ENCODE measurements around the gene CASQ2.

The CASQ2 gene

DNA sequence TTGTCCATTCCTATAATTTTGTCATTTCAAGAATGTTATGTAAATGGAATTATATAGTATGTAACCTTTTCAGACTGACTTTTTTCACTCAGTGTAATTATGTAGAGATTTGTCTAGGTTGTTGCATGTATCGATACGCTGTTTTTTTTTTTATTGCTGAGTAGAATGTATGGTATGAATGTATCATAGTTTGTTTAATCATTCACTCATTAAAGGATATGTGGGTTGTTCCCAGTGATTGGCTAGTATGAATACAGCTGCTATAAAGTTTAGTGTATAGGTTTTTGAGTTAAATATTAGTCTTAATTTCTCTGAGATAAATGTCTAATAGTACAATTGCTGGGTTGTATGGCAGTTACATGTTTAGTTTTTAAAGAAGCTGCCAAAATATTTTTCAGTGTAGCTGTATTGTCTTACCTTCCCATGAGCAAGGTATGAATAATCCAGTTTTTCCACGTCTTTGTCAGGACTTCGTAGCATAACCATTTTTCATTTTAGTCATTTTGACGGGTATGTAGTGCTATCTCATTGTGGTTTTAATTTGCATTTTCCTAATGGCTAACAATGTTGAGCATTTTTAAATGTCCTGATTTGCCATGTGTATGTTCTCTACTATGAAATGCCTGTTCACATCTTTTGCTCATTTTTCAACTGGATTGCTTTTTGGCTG is 22.4 kb downstream of the CASQ2 start:
- intact Hi-C loops (cut with DNase I; ENCODE audit: low total_unique reads) = no loop called here
- H3K27me3 ChIP-seq = no peaks in the 10 kb centered on the region
- peaks cover 0 to 29% (median 11%) of the 10 kb centered on the region in 4 donors for H3K4me1 ChIP-seq
- no peaks in the 10 kb centered on the region for H3K9me3 ChIP-seq
- peaks cover 0 to 10% (median 0%) of the 10 kb centered on the region in 3 donors for H3K36me3 ChIP-seq
- H3K4me3 ChIP-seq = no peak overlapping the region
- H3K27ac ChIP-seq = no peak overlapping the region
- TF ChIP-seq, protein P1, sequence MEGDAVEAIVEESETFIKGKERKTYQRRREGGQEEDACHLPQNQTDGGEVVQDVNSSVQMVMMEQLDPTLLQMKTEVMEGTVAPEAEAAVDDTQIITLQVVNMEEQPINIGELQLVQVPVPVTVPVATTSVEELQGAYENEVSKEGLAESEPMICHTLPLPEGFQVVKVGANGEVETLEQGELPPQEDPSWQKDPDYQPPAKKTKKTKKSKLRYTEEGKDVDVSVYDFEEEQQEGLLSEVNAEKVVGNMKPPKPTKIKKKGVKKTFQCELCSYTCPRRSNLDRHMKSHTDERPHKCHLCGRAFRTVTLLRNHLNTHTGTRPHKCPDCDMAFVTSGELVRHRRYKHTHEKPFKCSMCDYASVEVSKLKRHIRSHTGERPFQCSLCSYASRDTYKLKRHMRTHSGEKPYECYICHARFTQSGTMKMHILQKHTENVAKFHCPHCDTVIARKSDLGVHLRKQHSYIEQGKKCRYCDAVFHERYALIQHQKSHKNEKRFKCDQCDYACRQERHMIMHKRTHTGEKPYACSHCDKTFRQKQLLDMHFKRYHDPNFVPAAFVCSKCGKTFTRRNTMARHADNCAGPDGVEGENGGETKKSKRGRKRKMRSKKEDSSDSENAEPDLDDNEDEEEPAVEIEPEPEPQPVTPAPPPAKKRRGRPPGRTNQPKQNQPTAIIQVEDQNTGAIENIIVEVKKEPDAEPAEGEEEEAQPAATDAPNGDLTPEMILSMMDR (IDR thresholded peaks at IDR 0.05) = no peak
- DNase-seq = no peak

GRCh38 chr1:115744646-115745275 is 23.8 kb downstream of the CASQ2 start:
- Histone ChIP-seq H3K9me3 (no peaks in the 10 kb centered on the region), H3K27me3 (no peaks in the 10 kb centered on the region), H3K27ac (no peak overlapping the region), H3K4me1 (peaks cover 0 to 21% (median 8%) of the 10 kb centered on the region in 4 donors), H3K36me3 (peaks cover 0 to 15% (median 6%) of the 10 kb centered on the region in 3 donors), H3K4me3 (no peak overlapping the region)
- intact Hi-C loops (cut with DNase I; ENCODE audit: low total_unique reads) = no loop called here
- TF ChIP-seq, protein P1 (IDR thresholded peaks at IDR 0.05) = no peak
- DNase-seq = no peak

DNA sequence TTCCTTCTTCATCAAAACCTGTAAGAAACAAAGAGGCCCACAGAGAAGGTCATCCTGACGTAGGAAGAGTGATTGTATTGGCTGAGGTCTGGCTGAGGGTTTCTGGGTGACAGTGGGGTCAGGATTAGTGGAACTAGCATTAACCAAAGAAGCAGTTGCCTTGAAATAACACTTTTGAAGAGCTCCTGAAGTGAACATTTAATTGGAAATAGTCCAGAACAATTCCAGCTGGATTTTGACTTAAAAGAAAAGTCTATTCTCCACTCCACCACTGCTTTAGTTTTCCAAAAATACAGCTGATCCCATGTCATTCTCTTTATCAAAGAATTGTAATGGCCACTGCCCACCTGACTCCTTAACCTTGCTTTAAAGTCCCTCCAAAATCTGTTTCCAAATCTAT is 27.7 kb downstream of the CASQ2 start:
- intact Hi-C loops (cut with DNase I; ENCODE audit: low total_unique reads) = no loop called here
- Histone ChIP-seq H3K4me3 (no peak overlapping the region), H3K27ac (no peak overlapping the region), H3K4me1 (no peaks in the 10 kb centered on the region), H3K27me3 (no peaks in the 10 kb centered on the region), H3K36me3 (peaks cover 12 to 32% (median 15%) of the 10 kb centered on the region in 3 donors), H3K9me3 (no peaks in the 10 kb centered on the region)
- TF ChIP-seq, protein P1 (IDR thresholded peaks at IDR 0.05) = no peak
- no peak for DNase-seq

- H3K27ac ChIP-seq = no peak overlapping the region
- no peaks in the 10 kb centered on the region for H3K27me3 ChIP-seq
- no peak for DNase-seq
- intact Hi-C loops (cut with DNase I; ENCODE audit: low total_unique reads) = no loop called here
- peaks cover 0 to 13% (median 5%) of the 10 kb centered on the region in 4 donors for H3K4me1 ChIP-seq
- H3K4me3 ChIP-seq = no peak overlapping the region
- TF ChIP-seq, protein P1 (IDR thresholded peaks at IDR 0.05) = no peak
- no peaks in the 10 kb centered on the region for H3K9me3 ChIP-seq
- peaks cover 10 to 20% (median 10%) of the 10 kb centered on the region in 3 donors for H3K36me3 ChIP-seq
Measured at GRCh38 chr1:115732316-115732715, 36.2 kb downstream of the CASQ2 start.

DNA sequence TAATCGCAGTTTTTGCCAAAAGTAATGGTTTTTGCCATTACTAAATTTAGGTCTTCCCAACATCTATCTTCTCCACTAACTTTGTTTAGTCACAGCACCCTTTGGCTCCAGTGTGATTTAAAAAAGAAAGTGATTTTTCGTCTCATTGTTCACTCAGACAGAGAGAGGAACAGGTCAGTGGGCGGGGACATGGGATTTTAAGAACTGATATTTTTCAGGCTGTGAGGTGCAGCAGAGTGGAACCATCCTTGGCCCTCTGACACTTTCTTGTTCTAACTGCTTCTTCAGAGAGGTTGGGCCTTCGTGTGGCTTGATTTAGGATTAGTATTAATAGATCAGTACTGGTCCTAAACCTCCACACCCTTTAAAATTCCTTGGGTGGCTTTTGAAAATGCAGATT is 38.8 kb downstream of the CASQ2 start:
- Histone ChIP-seq H3K4me1 (peaks cover 0 to 24% (median 7%) of the 10 kb centered on the region in 4 donors), H3K4me3 (no peak overlapping the region), H3K27me3 (no peaks in the 10 kb centered on the region), H3K27ac (no peak overlapping the region), H3K9me3 (no peaks in the 10 kb centered on the region), H3K36me3 (peaks cover 8 to 21% (median 14%) of the 10 kb centered on the region in 3 donors)
- TF ChIP-seq, protein P1 (IDR thresholded peaks at IDR 0.05) = no peak
- intact Hi-C loops (cut with DNase I; ENCODE audit: low total_unique reads) = no loop called here
- no peak for DNase-seq

Data from tibial artery (tissue), 4 donors.